Panc1 (cell line): ENCODE measurements around the gene GNAS. TPM values are rescaled to one million over a fixed set of nuclear protein-coding genes. Genes with fewer than 3 reads are reported as not detected.

Experiments
- ATAC-seq: fragments of 200-7000 bp; cut with Tn5 transposase; 2 replicates; pipeline ENCODE4 v1.9.1; 2020; ENCODE audit warnings: mild to moderate bottlenecking, moderate library complexity
- BruUV-seq: library from RNA; stranded (reverse); fragments of 400-500 nt; replicated peaks from 2 replicates; lab custom pipeline; 2021; lab: Mats Ljungman, UMichigan
- CTCF ChIA-PET: fragments of 300-600 bp; sonication (Branson Sonifier 250); formaldehyde crosslinking; loops from one replicate; lab custom pipeline; 2022; ENCODE audit warnings: antibody characterized with exemption; lab: Charles Lee
- POLR2A ChIA-PET: fragments of 300-600 bp; sonication (Branson Sonifier 250); formaldehyde crosslinking; loops from one replicate; lab custom pipeline; 2022; ENCODE audit warnings: antibody characterized with exemption; lab: Charles Lee
- DNase-seq: peaks from one replicate; pipeline ENCODE4 v3.0.0-alpha.2; 2010; ENCODE audit warnings: low read depth, low spot score
- H3K27ac ChIP-seq: 2 replicates; pipeline ENCODE4 v1.5.1; 2011; ENCODE audit warnings: mild to moderate bottlenecking, low read length, inconsistent platforms
- H3K27me3 ChIP-seq: fragments of 200-500 bp; sonication (Bioruptor generic); 2 replicates; pipeline ENCODE4 v1.6.0; 2014; ENCODE audit warnings: low read length, inconsistent platforms; ENCODE audit not compliant: control insufficient read depth, insufficient read depth
- H3K36me3 ChIP-seq: fragments of 200-500 bp; sonication (Bioruptor generic); 2 replicates; pipeline ENCODE4 v1.5.1; 2014; ENCODE audit warnings: inconsistent platforms, mild to moderate bottlenecking, low read length, moderate library complexity; ENCODE audit not compliant: control insufficient read depth, insufficient read depth
- H3K4me1 ChIP-seq: 2 replicates; pipeline ENCODE4 v1.5.1; 2011; ENCODE audit warnings: inconsistent platforms, mild to moderate bottlenecking, low read length, moderate library complexity; ENCODE audit not compliant: control insufficient read depth, insufficient read depth
- H3K4me3 ChIP-seq, 2 experiments: 2 replicates each; pipeline ENCODE4 v1.5.1; 2011 to 2012; ENCODE audit warnings: low read depth in 2 of 2, low read length in 2 of 2, mild to moderate bottlenecking in 2 of 2, inconsistent platforms in 1 of 2, moderate library complexity in 1 of 2
- H3K9me3 ChIP-seq: fragments of 200-500 bp; sonication (Bioruptor generic); 2 replicates; pipeline ENCODE4 v1.5.1; 2014; ENCODE audit warnings: low read depth, mild to moderate bottlenecking, inconsistent platforms, low read length, moderate library complexity; ENCODE audit not compliant: control insufficient read depth, insufficient read depth
- SIN3A ChIP-seq: IDR thresholded peaks from 2 replicates; pipeline ENCODE4 v1.6.1; 2012; ENCODE audit warnings: low read depth, mild to moderate bottlenecking, low read length, moderate library complexity, borderline replicate concordance; ENCODE audit not compliant: insufficient read depth
- in situ Hi-C: cut with HindIII; loops from 2 replicates; pipeline ENCODE4 v1.10.0; 2016; ENCODE audit warnings: low sequenced_read_pairs, low pct_unique_long_range_greater_than_20kb
- intact Hi-C: fragments of 100-400 bp; cut with micrococcal nuclease; formaldehyde crosslinking; loops from one replicate; pipeline ENCODE4 v1.10.0; 2022; ENCODE audit not compliant: unreplicated experiment
- microRNA-seq: library from miRNA; unstranded; fragments of <30 nt; microRNA quantifications from one replicate; pipeline ENCODE4 v1.1.0, GENCODE V29; 2020; ENCODE audit not compliant: unreplicated experiment
- total RNA-seq: library from RNA; stranded (reverse); gene quantifications from one replicate; pipeline ENCODE4 v1.2.1, GENCODE V29; 2021; ENCODE audit not compliant: unreplicated experiment
- TF ChIP-seq, protein P1 (sequence below): fragments of 450-650 bp; IDR thresholded peaks from 2 replicates; pipeline ENCODE4 v1.5.1; 2017; ENCODE audit warnings: mild to moderate bottlenecking
- TF ChIP-seq, protein P2 (sequence below), 2 experiments: IDR thresholded peaks; 2 replicates each; pipeline ENCODE4 v1.6.1; 2011 to 2012; ENCODE audit warnings: low read depth in 2 of 2, control low read depth in 1 of 2, low read length in 1 of 2, mild to moderate bottlenecking in 1 of 2, moderate library complexity in 1 of 2; ENCODE audit not compliant: insufficient read depth in 1 of 2

Gene GNAS
- total RNA-seq, 1 experiment from 2014 or later: 756 TPM

- intact Hi-C loops (no loop called here), in situ Hi-C loops (no loop called here)
- ATAC-seq (peak; percentile 71), DNase-seq (no peak)
- H3K4me1 ChIP-seq: no peaks in the 10 kb centered on the region
- no peaks in the 10 kb centered on the region for H3K9me3 ChIP-seq
- no peaks in the 10 kb centered on the region for H3K36me3 ChIP-seq
- POLR2A ChIA-PET: no interaction called here
- TF ChIP-seq, protein P1, sequence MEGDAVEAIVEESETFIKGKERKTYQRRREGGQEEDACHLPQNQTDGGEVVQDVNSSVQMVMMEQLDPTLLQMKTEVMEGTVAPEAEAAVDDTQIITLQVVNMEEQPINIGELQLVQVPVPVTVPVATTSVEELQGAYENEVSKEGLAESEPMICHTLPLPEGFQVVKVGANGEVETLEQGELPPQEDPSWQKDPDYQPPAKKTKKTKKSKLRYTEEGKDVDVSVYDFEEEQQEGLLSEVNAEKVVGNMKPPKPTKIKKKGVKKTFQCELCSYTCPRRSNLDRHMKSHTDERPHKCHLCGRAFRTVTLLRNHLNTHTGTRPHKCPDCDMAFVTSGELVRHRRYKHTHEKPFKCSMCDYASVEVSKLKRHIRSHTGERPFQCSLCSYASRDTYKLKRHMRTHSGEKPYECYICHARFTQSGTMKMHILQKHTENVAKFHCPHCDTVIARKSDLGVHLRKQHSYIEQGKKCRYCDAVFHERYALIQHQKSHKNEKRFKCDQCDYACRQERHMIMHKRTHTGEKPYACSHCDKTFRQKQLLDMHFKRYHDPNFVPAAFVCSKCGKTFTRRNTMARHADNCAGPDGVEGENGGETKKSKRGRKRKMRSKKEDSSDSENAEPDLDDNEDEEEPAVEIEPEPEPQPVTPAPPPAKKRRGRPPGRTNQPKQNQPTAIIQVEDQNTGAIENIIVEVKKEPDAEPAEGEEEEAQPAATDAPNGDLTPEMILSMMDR: no peak
- TF ChIP-seq SIN3A: no peak
- TF ChIP-seq, protein P2, sequence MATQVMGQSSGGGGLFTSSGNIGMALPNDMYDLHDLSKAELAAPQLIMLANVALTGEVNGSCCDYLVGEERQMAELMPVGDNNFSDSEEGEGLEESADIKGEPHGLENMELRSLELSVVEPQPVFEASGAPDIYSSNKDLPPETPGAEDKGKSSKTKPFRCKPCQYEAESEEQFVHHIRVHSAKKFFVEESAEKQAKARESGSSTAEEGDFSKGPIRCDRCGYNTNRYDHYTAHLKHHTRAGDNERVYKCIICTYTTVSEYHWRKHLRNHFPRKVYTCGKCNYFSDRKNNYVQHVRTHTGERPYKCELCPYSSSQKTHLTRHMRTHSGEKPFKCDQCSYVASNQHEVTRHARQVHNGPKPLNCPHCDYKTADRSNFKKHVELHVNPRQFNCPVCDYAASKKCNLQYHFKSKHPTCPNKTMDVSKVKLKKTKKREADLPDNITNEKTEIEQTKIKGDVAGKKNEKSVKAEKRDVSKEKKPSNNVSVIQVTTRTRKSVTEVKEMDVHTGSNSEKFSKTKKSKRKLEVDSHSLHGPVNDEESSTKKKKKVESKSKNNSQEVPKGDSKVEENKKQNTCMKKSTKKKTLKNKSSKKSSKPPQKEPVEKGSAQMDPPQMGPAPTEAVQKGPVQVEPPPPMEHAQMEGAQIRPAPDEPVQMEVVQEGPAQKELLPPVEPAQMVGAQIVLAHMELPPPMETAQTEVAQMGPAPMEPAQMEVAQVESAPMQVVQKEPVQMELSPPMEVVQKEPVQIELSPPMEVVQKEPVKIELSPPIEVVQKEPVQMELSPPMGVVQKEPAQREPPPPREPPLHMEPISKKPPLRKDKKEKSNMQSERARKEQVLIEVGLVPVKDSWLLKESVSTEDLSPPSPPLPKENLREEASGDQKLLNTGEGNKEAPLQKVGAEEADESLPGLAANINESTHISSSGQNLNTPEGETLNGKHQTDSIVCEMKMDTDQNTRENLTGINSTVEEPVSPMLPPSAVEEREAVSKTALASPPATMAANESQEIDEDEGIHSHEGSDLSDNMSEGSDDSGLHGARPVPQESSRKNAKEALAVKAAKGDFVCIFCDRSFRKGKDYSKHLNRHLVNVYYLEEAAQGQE (IDR thresholded peaks at IDR 0.05; ENCODE audit: insufficient read depth in 1 of 2, low read depth in 2 of 2, low read length in 1 of 2): no peak
- BruUV-seq: no TSS peak
- CTCF ChIA-PET: no interaction called here
- H3K27ac ChIP-seq: no peak overlapping the region; the same call in 1 of the 2 replicates
- no peaks in the 10 kb centered on the region; the same call in 1 of the 2 replicates for H3K27me3 ChIP-seq
- H3K4me3 ChIP-seq: peak overlapping the region; percentile 3 to 32; a peak in 2 of 4 replicates
Observed at GRCh38 chr20:58959652-58960051, 107.1 kb downstream of the GNAS start.

Small RNA genes lying within 50 kb of the gene (microRNA-seq; reads per million reads assigned to microRNA genes)
- gene MIR298: not detected

Other genes starting within 250 kb of the GNAS start
- 41.9 TPM for gene STX16, start 201.4 kb upstream of the GNAS start, total RNA-seq
- gene NPEPL1, start 159.9 kb upstream of the GNAS start, total RNA-seq: 27.4 TPM
- not detected for gene GNAS-AS1, start 1.8 kb upstream of the GNAS start, total RNA-seq
- 108 TPM for gene NELFCD, start 128.5 kb downstream of the GNAS start, total RNA-seq
- gene CTSZ, start 154.5 kb downstream of the GNAS start, total RNA-seq: 113 TPM
- not detected for gene TUBB1, start 166.7 kb downstream of the GNAS start, total RNA-seq
- 90.6 TPM for gene ATP5F1E, start 179.6 kb downstream of the GNAS start, total RNA-seq
- 131 TPM for gene PRELID3B, start 190.1 kb downstream of the GNAS start, total RNA-seq